Neural crest cell (in vitro differentiated cells): Measurements from ENCODE around the gene PSKH1. TPM values are rescaled to one million over a fixed set of nuclear protein-coding genes. Genes with fewer than 3 reads are reported as not detected.
A peak's percentile ranks its signal among the peaks of the same experiment; 100 is the strongest.
"Not testable (repeated sequence)": the region's sequence is repeated elsewhere in the genome, so short reads cannot be mapped to it uniquely, and the experiment has no call there.

Experiments used
- DNase-seq: peaks from one replicate; pipeline ENCODE4 v3.0.0; 2021; ENCODE audit warnings: low read depth, mixed read lengths, low spot score
- H3K27ac Mint-ChIP-seq: one replicate; pipeline ENCODE4 v1.8.0; 2021; ENCODE audit warnings: mild to moderate bottlenecking, mixed read lengths; ENCODE audit not compliant: unreplicated experiment
- H3K27me3 Mint-ChIP-seq: 2 replicates; pipeline ENCODE4 v1.8.0; 2021; ENCODE audit warnings: low read depth, mild to moderate bottlenecking, mixed read lengths
- H3K36me3 Mint-ChIP-seq: 2 replicates; pipeline ENCODE4 v1.8.0; 2021; ENCODE audit warnings: low read depth, mild to moderate bottlenecking, mixed read lengths
- H3K4me1 Mint-ChIP-seq: 2 replicates; pipeline ENCODE4 v1.8.0; 2021; ENCODE audit warnings: mixed read lengths
- H3K4me3 Mint-ChIP-seq: one replicate; pipeline ENCODE4 v1.8.0; 2021; ENCODE audit warnings: mild to moderate bottlenecking, mixed read lengths
- H3K9me3 Mint-ChIP-seq: 2 replicates; pipeline ENCODE4 v1.8.0; 2021; ENCODE audit warnings: mixed read lengths
- total RNA-seq: library from RNA; stranded (reverse); gene quantifications from 2 replicates; pipeline ENCODE4 v1.2.1, GENCODE V29; 2021
- TF ChIP-seq, protein P1 (sequence below): fragments of 200-600 bp; sonication (generic); conservative IDR thresholded peaks from 2 replicates; pipeline ENCODE4 v1.5.0; 2021; ENCODE audit warnings: antibody characterized with exemption, mild to moderate bottlenecking

PSKH1 gene
- total RNA-seq, 1 donor from 2014 or later, result 41.5 TPM

- TF ChIP-seq, protein P1, sequence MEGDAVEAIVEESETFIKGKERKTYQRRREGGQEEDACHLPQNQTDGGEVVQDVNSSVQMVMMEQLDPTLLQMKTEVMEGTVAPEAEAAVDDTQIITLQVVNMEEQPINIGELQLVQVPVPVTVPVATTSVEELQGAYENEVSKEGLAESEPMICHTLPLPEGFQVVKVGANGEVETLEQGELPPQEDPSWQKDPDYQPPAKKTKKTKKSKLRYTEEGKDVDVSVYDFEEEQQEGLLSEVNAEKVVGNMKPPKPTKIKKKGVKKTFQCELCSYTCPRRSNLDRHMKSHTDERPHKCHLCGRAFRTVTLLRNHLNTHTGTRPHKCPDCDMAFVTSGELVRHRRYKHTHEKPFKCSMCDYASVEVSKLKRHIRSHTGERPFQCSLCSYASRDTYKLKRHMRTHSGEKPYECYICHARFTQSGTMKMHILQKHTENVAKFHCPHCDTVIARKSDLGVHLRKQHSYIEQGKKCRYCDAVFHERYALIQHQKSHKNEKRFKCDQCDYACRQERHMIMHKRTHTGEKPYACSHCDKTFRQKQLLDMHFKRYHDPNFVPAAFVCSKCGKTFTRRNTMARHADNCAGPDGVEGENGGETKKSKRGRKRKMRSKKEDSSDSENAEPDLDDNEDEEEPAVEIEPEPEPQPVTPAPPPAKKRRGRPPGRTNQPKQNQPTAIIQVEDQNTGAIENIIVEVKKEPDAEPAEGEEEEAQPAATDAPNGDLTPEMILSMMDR, result no peak
- peaks cover 3% of the 10 kb centered on the region for H3K36me3 Mint-ChIP-seq
- peaks cover 36% of the 10 kb centered on the region for H3K4me1 Mint-ChIP-seq
- peak overlapping the region; percentile 59 for H3K27ac Mint-ChIP-seq
- H3K4me3 Mint-ChIP-seq, result peak overlapping the region; percentile 99
- H3K9me3 Mint-ChIP-seq, result no peaks in the 10 kb centered on the region
- no peak for DNase-seq
- H3K27me3 Mint-ChIP-seq, result peaks cover 7% of the 10 kb centered on the region
Measured at GRCh38 chr16:67936880-67937605, 44.0 kb downstream of the PSKH1 start.

DNA sequence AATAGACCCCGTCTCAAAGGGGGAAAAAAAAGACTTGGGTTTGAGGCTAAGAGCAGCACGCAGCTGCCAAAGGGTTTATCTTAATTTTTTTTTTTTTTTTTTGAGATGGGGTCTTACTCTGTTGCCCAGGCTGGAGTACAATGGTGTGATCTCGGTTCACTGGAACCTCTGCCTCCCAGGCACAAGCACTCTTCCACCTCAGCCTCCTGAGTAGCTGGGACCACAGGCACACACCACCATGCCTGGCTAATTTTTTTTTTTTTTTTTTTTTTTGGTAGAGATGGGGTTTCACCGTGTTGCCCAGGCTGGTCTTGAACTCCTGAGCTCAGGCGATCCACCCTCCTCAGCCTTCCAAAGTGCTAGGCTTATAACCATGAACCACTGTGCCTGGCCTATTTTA lies 44.7 kb downstream of the PSKH1 start:
- H3K36me3 Mint-ChIP-seq, H3K27ac Mint-ChIP-seq, H3K27me3 Mint-ChIP-seq, H3K9me3 Mint-ChIP-seq, DNase-seq: not testable (repeated sequence)
- peaks cover 39% of the 10 kb centered on the region for H3K4me1 Mint-ChIP-seq
- H3K4me3 Mint-ChIP-seq, result peak overlapping the region; percentile 99

GRCh38 chr16:67939507-67940445 lies 46.7 kb downstream of the PSKH1 start:
- Mint-ChIP-seq H3K27ac (no peak overlapping the region), H3K27me3 (peaks cover 7% of the 10 kb centered on the region), H3K36me3 (peaks cover 3% of the 10 kb centered on the region), H3K4me1 (peaks cover 30% of the 10 kb centered on the region), H3K9me3 (no peaks in the 10 kb centered on the region), H3K4me3 (no peak overlapping the region)
- TF ChIP-seq, protein P1, result no peak
- DNase-seq, result no peak

DNA sequence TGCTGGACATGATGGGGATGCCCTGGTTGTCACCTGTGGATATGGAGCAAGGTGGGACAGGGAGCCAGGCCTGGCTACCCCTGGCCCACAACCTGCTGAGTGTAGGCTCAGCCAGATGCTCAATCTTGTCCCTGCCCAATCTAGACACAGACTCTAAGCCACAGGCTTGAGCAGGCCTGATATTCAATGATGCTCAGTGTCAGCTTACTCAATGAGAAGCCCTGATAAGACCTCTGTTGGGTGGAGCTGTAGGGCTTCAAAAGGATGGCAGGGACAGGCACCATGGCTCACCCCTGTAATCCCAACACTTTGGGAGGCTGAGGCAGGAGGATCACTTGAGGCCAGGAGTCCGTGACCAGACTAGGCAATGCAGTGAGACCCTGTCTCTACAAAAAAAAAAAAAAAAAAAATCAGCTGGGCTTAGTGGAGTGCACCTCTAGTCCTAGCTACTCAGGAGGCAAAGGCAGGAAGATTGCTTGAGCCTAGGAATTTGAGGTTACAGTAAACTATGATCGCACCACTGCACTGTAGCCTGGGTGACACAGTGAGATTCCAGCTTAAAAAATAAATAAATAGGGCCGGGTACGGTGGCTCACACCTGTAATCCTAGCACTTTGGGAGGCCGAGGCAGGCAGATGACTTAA lies 47.5 kb downstream of the PSKH1 start:
- peaks cover 22% of the 10 kb centered on the region for H3K4me1 Mint-ChIP-seq
- DNase-seq, result no peak
- peaks cover 3% of the 10 kb centered on the region for H3K36me3 Mint-ChIP-seq
- TF ChIP-seq, protein P1, result no peak
- H3K4me3 Mint-ChIP-seq, result peak overlapping the region; percentile 56
- H3K27me3 Mint-ChIP-seq, result peaks cover 4% of the 10 kb centered on the region
- no peaks in the 10 kb centered on the region for H3K9me3 Mint-ChIP-seq
- no peak overlapping the region for H3K27ac Mint-ChIP-seq

DNA sequence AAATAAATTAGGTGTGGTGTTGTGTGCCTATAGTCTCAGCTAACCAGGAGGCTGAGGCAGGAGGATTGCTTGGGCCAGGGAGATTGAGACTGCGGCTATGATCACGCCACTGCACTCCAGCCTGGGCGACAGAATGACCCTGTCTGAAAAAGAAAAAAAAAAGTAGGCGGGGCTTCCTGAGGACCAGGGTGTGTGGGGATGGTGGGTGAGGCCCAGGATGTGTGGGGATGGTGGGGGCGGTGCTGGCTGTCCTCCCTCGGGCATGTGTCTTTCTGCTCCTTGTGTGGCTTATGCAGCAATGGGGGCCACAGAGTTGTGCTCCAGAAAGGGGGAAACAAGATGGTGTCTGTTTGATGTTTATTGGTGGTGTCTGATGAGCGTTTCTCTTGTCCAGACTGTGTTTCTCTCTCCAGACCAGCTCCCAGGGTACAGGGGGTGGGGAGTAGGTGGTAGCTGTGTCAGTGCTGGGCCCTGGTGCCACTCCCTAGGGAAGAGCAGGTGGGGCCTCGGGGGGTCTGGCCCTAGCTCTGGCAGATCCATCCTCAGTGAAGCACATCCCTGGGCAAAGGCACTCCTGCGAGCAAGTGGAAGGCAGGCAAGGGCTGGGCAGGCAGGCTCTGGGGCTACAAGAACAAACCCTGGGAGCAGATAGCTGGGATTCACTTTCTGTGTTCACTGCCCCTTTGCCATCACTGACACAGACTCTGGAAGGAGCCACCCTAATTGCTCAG lies 48.6 kb downstream of the PSKH1 start:
- Mint-ChIP-seq H3K27ac (no peak overlapping the region), H3K27me3 (no peaks in the 10 kb centered on the region)
- TF ChIP-seq, protein P1, result no peak

More for the DNA sequence above, 48.6 kb downstream of the PSKH1 start:
- H3K9me3 Mint-ChIP-seq, result no peaks in the 10 kb centered on the region
- H3K36me3 Mint-ChIP-seq, result no peaks in the 10 kb centered on the region
- DNase-seq, result no peak
- peak overlapping the region; percentile 69 for H3K4me3 Mint-ChIP-seq
- peaks cover 18% of the 10 kb centered on the region for H3K4me1 Mint-ChIP-seq
